Measurements from ENCODE around the gene HDAC1. TPM values are rescaled to one million over a fixed set of nuclear protein-coding genes. Genes with fewer than 3 reads are reported as not detected.

The HDAC1 gene
- total and polyA plus RNA-seq, 11 donors: 20.0 to 46.6 (median 29.3) TPM

DNA sequence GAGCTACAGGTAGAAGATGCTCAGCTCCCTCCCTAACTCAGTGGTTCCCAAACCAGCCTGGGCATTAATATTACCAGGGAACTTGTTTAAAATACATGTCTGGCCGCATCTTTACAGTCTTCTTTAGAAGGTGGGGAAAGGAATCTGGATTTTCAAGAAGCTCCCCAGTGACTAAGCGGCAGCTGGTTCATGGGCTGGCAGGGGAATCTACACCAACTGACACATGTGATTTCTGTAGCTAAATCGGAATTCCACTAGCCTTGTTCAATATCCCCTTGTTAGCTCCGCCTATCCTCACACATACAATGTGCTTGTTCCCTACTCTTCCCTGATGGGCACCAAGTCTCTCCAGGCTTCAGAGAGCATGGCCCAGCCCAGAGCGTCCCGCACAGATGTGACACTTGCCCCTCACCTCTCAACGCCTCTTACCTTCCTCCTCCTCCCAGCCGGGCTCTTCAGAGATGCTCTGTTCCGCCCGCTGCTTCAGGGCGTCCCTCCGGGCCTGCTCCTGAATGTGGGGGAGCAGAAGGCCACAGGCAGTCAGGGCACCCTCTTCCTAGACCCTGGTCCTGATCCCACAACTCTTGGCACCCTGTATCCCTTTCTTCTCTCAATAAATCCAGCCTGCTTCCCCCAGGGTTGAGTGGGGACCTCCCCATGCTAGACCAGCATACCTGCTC is 85.8 kb downstream of the HDAC1 start:
- 88 to 92% (median 92%) methylated on average over 12 of the region's 12 CpGs for WGBS, 4 donors
- Histone ChIP-seq H3K4me1 (no peaks in the 10 kb centered on the region), H3K9me3 (no peaks in the 10 kb centered on the region), H3K27me3 (no peaks in the 10 kb centered on the region), H3K36me3 (peaks cover 0 to 100% (median 100%) of the 10 kb centered on the region in 9 donors), H3K27ac (no peak overlapping the region), H3K4me3 (no peak overlapping the region)
- TF ChIP-seq, protein P1, sequence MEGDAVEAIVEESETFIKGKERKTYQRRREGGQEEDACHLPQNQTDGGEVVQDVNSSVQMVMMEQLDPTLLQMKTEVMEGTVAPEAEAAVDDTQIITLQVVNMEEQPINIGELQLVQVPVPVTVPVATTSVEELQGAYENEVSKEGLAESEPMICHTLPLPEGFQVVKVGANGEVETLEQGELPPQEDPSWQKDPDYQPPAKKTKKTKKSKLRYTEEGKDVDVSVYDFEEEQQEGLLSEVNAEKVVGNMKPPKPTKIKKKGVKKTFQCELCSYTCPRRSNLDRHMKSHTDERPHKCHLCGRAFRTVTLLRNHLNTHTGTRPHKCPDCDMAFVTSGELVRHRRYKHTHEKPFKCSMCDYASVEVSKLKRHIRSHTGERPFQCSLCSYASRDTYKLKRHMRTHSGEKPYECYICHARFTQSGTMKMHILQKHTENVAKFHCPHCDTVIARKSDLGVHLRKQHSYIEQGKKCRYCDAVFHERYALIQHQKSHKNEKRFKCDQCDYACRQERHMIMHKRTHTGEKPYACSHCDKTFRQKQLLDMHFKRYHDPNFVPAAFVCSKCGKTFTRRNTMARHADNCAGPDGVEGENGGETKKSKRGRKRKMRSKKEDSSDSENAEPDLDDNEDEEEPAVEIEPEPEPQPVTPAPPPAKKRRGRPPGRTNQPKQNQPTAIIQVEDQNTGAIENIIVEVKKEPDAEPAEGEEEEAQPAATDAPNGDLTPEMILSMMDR (IDR thresholded peaks at IDR 0.05): no peak
- no peak for TF ChIP-seq POLR2A (IDR thresholded peaks at IDR 0.05)
- intact Hi-C loops (cut with DNase I): no loop called here
- DNase-seq (no peak), ATAC-seq (peak in 1 of 4 donors; percentile 9)

DNA sequence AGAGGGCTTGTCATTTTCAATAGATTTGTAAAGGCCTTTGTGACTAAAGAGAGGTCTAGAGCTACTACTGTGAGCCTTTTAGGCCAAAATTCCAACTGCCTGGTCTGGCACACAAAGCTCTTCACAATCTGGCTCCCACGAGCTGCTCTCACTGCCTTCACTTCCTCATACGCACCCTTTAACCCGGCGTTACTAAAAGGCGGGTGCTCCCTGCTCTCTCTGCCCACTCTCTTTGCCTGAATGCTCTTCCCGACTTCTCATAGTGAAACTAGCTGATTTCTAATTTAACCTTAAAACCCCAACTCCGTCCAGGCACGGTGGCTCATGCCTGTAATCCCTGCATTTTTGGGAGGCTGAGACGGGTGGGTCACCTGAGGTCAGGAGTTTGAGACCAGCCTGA is 88.2 kb downstream of the HDAC1 start:
- intact Hi-C loops (cut with DNase I): no loop called here
- peaks cover 0 to 100% (median 100%) of the 10 kb centered on the region in 9 donors for H3K36me3 ChIP-seq
- H3K27me3 ChIP-seq: no peaks in the 10 kb centered on the region
- H3K4me1 ChIP-seq: no peaks in the 10 kb centered on the region
- DNase-seq (no peak), ATAC-seq (no peak)
- no peaks in the 10 kb centered on the region for H3K9me3 ChIP-seq
- TF ChIP-seq, protein P1 (IDR thresholded peaks at IDR 0.05): no peak
- no peak for TF ChIP-seq POLR2A (IDR thresholded peaks at IDR 0.05)
- WGBS, 4 donors: 92 to 94% (median 94%) methylated on average over 9 of the region's 9 CpGs
- H3K4me3 ChIP-seq: no peak overlapping the region
- H3K27ac ChIP-seq: no peak overlapping the region

Other genes with a start within 250 kb of the HDAC1 start
- 10 to 100 TPM in 1 of 9 donors, 1 to 10 TPM in 8; 2.7 to 15.1 (median 6.3) TPM for gene TMEM39B, start 219.1 kb upstream of the HDAC1 start, total RNA-seq
- 1 to 10 TPM; 4.5 to 6.8 TPM for gene TMEM39B, start 219.1 kb upstream of the HDAC1 start, polyA plus RNA-seq
- gene KPNA6, start 184.0 kb upstream of the HDAC1 start, total RNA-seq: 10 to 100 TPM; 58.4 to 99.2 (median 78.6) TPM
- 10 to 100 TPM; 10.2 to 28.1 TPM for gene KPNA6, start 184.0 kb upstream of the HDAC1 start, polyA plus RNA-seq
- 10 to 100 TPM; 13.2 to 35.9 (median 18.6) TPM for gene TXLNA, start 112.4 kb upstream of the HDAC1 start, total RNA-seq
- gene TXLNA, start 112.4 kb upstream of the HDAC1 start, polyA plus RNA-seq: 10 to 100 TPM in 1 of 2 donors, 1 to 10 TPM in 1; 8.7 to 21.5 TPM
- 10 to 100 TPM; 12.5 to 23.7 (median 16.5) TPM for gene CCDC28B, start 91.5 kb upstream of the HDAC1 start, total RNA-seq
- 10 to 100 TPM; 19.0 to 40.2 TPM for gene CCDC28B, start 91.5 kb upstream of the HDAC1 start, polyA plus RNA-seq
- 1 to 10 TPM in 2 of 9 donors, under 1 TPM in 7; 0.56 to 1.9 (median 0.74) TPM for gene IQCC, start 86.4 kb upstream of the HDAC1 start, total RNA-seq
- gene IQCC, start 86.4 kb upstream of the HDAC1 start, polyA plus RNA-seq: under 1 TPM; 0.83 to 0.95 TPM
- not detected for gene DCDC2B, start 83.0 kb upstream of the HDAC1 start, total RNA-seq
- gene DCDC2B, start 83.0 kb upstream of the HDAC1 start, polyA plus RNA-seq: not detected
- 10 to 100 TPM in 6 of 9 donors, 1 to 10 TPM in 3; 8.8 to 19.8 (median 10.8) TPM for gene TMEM234, start 69.7 kb upstream of the HDAC1 start, total RNA-seq
- gene TMEM234, start 69.7 kb upstream of the HDAC1 start, polyA plus RNA-seq: 10 to 100 TPM in 1 of 2 donors, 1 to 10 TPM in 1; 7.7 to 19.4 TPM
- 100 to 1,000 TPM in 7 of 9 donors, 10 to 100 TPM in 2; 94.8 to 191 (median 119) TPM for gene EIF3I, start 69.7 kb upstream of the HDAC1 start, total RNA-seq
- gene EIF3I, start 69.7 kb upstream of the HDAC1 start, polyA plus RNA-seq: 100 to 1,000 TPM; 140 to 388 TPM
- gene FAM167B, start 44.9 kb upstream of the HDAC1 start, total RNA-seq: 10 to 100 TPM in 1 of 9 donors, 1 to 10 TPM in 8; 2.0 to 13.7 (median 3.8) TPM
- 10 to 100 TPM in 1 of 2 donors, 1 to 10 TPM in 1; 7.7 to 14.1 TPM for gene FAM167B, start 44.9 kb upstream of the HDAC1 start, polyA plus RNA-seq
- gene LCK, start 40.8 kb upstream of the HDAC1 start, total RNA-seq: 1 to 10 TPM in 2 of 9 donors, under 1 TPM in 4, not detected in 3; 0.37 to 7.6 (median 0.72) TPM
- under 1 TPM; 0.34 to 0.40 TPM for gene LCK, start 40.8 kb upstream of the HDAC1 start, polyA plus RNA-seq
- 10 to 100 TPM in 7 of 9 donors, 1 to 10 TPM in 2; 6.8 to 44.0 (median 12.1) TPM for gene MARCKSL1, start 44.1 kb downstream of the HDAC1 start, total RNA-seq
- gene MARCKSL1, start 44.1 kb downstream of the HDAC1 start, polyA plus RNA-seq: 10 to 100 TPM in 1 of 2 donors, 1 to 10 TPM in 1; 8.1 to 29.8 TPM
- gene FAM229A, start 70.4 kb downstream of the HDAC1 start, total RNA-seq: 1 to 10 TPM; 1.2 to 4.4 (median 2.1) TPM
- 1 to 10 TPM; 1.4 to 4.0 TPM for gene FAM229A, start 70.4 kb downstream of the HDAC1 start, polyA plus RNA-seq
- gene TSSK3, start 70.5 kb downstream of the HDAC1 start, total RNA-seq: 1 to 10 TPM in 6 of 9 donors, under 1 TPM in 1, not detected in 2; 0.72 to 2.6 (median 1.7) TPM
- gene TSSK3, start 70.5 kb downstream of the HDAC1 start, polyA plus RNA-seq: 1 to 10 TPM in 1 of 2 donors, under 1 TPM in 1; 0.37 to 3.1 TPM
- gene BSDC1, start 102.4 kb downstream of the HDAC1 start, total RNA-seq: 10 to 100 TPM; 35.6 to 53.2 (median 44.5) TPM
- 10 to 100 TPM; 25.1 to 46.9 TPM for gene BSDC1, start 102.4 kb downstream of the HDAC1 start, polyA plus RNA-seq
- under 1 TPM in 1 of 9 donors, not detected in 8; 0.02 TPM for gene ZBTB8B, start 173.0 kb downstream of the HDAC1 start, total RNA-seq
- gene ZBTB8B, start 173.0 kb downstream of the HDAC1 start, polyA plus RNA-seq: under 1 TPM in 1 of 2 donors, not detected in 1; 0.01 TPM
- gene ZBTB8A, start 247.3 kb downstream of the HDAC1 start, total RNA-seq: 1 to 10 TPM; 1.8 to 5.0 (median 3.1) TPM
- 1 to 10 TPM; 1.1 to 2.6 TPM for gene ZBTB8A, start 247.3 kb downstream of the HDAC1 start, polyA plus RNA-seq

Measured in heart left ventricle (tissue), 16 donors.